GM12874 (cell line): ENCODE results near the gene SAMSN1.

Experiments used
- CTCF ChIP-seq: IDR thresholded peaks from 2 replicates; pipeline ENCODE4 v1.5.1; 2011; ENCODE audit warnings: low read depth, mild to moderate bottlenecking, control low read depth, low read length, moderate library complexity; ENCODE audit not compliant: insufficient read depth

SAMSN1 gene

GRCh38 chr21:14454016-14455009 is 91.8 kb downstream of the SAMSN1 start:
- no peak for TF ChIP-seq CTCF

GRCh38 chr21:14453339-14454015 is 92.6 kb downstream of the SAMSN1 start:
- no peak for TF ChIP-seq CTCF

- no peak for TF ChIP-seq CTCF
Measured at GRCh38 chr21:14452727-14453241, 93.3 kb downstream of the SAMSN1 start.

- TF ChIP-seq CTCF: no peak
Measured at GRCh38 chr21:14452031-14452726, 93.9 kb downstream of the SAMSN1 start.

GRCh38 chr21:14451546-14451945 is 94.6 kb downstream of the SAMSN1 start:
- no peak for TF ChIP-seq CTCF

GRCh38 chr21:14448784-14449183 is 97.3 kb downstream of the SAMSN1 start:
- TF ChIP-seq CTCF: no peak

GRCh38 chr21:14438211-14438610 is 107.9 kb downstream of the SAMSN1 start:
- TF ChIP-seq CTCF: no peak
